ENCODE results near the gene IGSF3. TPM values are rescaled to one million over a fixed set of nuclear protein-coding genes. Genes with fewer than 3 reads are reported as not detected.
"Not testable (repeated sequence)": the region's sequence is repeated elsewhere in the genome, so short reads cannot be mapped to it uniquely, and the experiment has no call there.

The IGSF3 gene
- total RNA-seq, 4 donors from 2014 or later: 2.6 to 4.6 (median 3.4) TPM

- ATAC-seq (ENCODE audit: low FRiP score); DNase-seq (ENCODE audit: low spot score): not testable (repeated sequence)
These were observed 20.3 kb downstream of the IGSF3 start for GRCh38 chr1:116647186-116647585.

- DNase-seq (ENCODE audit: low spot score); ATAC-seq (ENCODE audit: low FRiP score): not testable (repeated sequence)
These were observed 20.8 kb downstream of the IGSF3 start for GRCh38 chr1:116646673-116647170.

GRCh38 chr1:116645802-116646672 is 21.5 kb downstream of the IGSF3 start:
- not testable (repeated sequence) for DNase-seq (ENCODE audit: low spot score); ATAC-seq (ENCODE audit: low FRiP score)

- not testable (repeated sequence) for DNase-seq (ENCODE audit: low spot score); ATAC-seq (ENCODE audit: low FRiP score)
These were observed 22.5 kb downstream of the IGSF3 start for GRCh38 chr1:116644993-116645392.

- not testable (repeated sequence) for ATAC-seq (ENCODE audit: low FRiP score); DNase-seq (ENCODE audit: low spot score)
These were observed 23.4 kb downstream of the IGSF3 start for GRCh38 chr1:116644096-116644495.

- not testable (repeated sequence) for ATAC-seq (ENCODE audit: low FRiP score); DNase-seq (ENCODE audit: low spot score)
These were observed 24.2 kb downstream of the IGSF3 start for GRCh38 chr1:116643281-116643751.

GRCh38 chr1:116642311-116643280 is 24.9 kb downstream of the IGSF3 start:
- not testable (repeated sequence) for ATAC-seq (ENCODE audit: low FRiP score); DNase-seq (ENCODE audit: low spot score)

- ATAC-seq (ENCODE audit: low FRiP score): not testable (repeated sequence)
These were observed 29.9 kb downstream of the IGSF3 start for GRCh38 chr1:116637583-116637982.

GRCh38 chr1:116636584-116636983 is 30.9 kb downstream of the IGSF3 start:
- ATAC-seq (ENCODE audit: low FRiP score); DNase-seq (ENCODE audit: low spot score): not testable (repeated sequence)

More at GRCh38 chr1:116637583-116637982, 29.9 kb downstream of the IGSF3 start:
- not testable (repeated sequence) for DNase-seq (ENCODE audit: low spot score)

- not testable (repeated sequence) for ATAC-seq (ENCODE audit: low FRiP score); DNase-seq (ENCODE audit: low spot score)
These were observed 33.1 kb downstream of the IGSF3 start for GRCh38 chr1:116634386-116634785.

GRCh38 chr1:116631996-116632925 is 35.3 kb downstream of the IGSF3 start:
- ATAC-seq (ENCODE audit: low FRiP score): not testable (repeated sequence)

GRCh38 chr1:116631554-116631953 is 36.0 kb downstream of the IGSF3 start:
- ATAC-seq (ENCODE audit: low FRiP score); DNase-seq (ENCODE audit: low spot score): not testable (repeated sequence)

More at GRCh38 chr1:116631996-116632925, 35.3 kb downstream of the IGSF3 start:
- not testable (repeated sequence) for DNase-seq (ENCODE audit: low spot score)

GRCh38 chr1:116630057-116630456 is 37.5 kb downstream of the IGSF3 start:
- not testable (repeated sequence) for ATAC-seq (ENCODE audit: low FRiP score); DNase-seq (ENCODE audit: low spot score)

- not testable (repeated sequence) for ATAC-seq (ENCODE audit: low FRiP score); DNase-seq (ENCODE audit: low spot score)
These were observed 38.1 kb downstream of the IGSF3 start for GRCh38 chr1:116629441-116629840.

Measured in omental fat pad (tissue), 4 donors.